HG02642 (cell line): Measurements from ENCODE around the gene LBHD2.
A peak's percentile ranks its signal among the peaks of the same experiment; 100 is the strongest.
"Not testable (repeated sequence)": the region's sequence is repeated elsewhere in the genome, so short reads cannot be mapped to it uniquely, and the experiment has no call there.

Experiments
- ATAC-seq: cut with Tn5 transposase; IDR thresholded peaks from one replicate; pipeline ENCODE4 v1.9.1; 2021; ENCODE audit warnings: mild to moderate bottlenecking; ENCODE audit not compliant: unreplicated experiment, poor library complexity

Gene LBHD2

DNA sequence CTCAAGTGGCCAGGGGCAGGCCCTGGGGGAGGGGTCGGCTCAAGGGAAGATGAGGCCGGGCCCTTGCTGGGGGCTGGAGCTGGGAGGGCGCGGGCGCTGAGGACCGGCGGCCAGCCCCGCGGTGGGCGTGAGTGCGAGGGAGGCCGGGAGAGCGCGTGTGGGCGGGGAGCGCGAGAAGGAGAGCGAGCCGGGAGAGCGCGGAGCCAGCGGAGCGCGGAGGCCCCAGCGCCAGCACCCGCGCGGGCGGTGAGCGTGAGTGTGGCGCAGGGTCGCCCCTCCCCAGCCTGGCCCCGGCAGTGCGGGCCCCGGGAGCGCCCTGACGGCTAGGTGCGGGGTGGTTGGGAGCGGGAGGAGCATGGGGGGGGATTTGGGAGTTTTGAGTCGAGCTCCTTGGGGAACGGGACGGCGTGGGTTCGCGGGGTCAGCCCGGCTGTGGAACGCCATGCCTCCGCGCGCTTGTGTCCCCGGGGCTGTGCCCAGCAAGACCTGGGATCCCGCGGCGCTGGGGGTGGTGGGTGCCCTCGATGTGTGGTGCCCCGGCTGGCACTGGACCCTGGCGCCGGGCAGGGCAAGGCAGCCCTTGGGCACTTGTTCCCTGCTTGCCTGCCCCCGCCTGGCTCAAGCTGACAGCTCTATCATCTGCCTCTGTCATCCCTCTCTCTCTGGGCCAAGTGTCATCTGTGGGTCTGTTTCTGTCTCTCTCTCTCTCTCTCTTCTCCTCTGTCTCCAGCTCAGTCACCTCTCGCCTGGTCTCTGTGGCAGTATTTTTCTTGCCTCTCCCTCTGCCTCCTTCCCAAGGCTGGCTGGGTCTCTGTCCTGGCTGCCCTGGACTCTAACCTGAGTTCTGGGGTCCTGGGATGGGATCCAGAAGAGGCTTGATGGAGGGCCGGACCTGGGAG lies at the start of gene LBHD2:
Gene LBHD2, plus strand, starts transcription at position 190 of the 899 bp plus-strand sequence. CDS start 1,803 bp downstream, outside the sequence.
- ATAC-seq, result no peak

DNA sequence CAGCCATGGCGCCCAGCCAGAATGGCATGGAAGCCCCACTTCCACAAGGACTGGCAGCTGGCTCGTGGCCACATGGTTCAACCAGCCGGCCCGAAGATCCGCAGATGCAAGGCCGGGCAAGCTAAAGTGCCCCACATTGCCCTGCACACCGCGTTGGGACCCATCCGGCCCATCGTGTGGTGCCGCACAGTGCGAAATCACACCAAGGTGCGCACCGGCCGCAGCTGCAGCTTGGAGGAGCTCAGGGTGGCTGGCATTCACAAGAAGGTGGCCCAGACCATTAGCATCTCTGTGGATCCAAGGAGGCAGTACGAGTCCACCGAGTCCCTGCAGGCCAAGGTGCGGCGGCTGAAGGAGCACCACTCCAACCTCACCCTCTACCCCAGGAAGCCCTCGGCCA lies 42.5 kb upstream of the LBHD2 start:
- no peak for ATAC-seq

DNA sequence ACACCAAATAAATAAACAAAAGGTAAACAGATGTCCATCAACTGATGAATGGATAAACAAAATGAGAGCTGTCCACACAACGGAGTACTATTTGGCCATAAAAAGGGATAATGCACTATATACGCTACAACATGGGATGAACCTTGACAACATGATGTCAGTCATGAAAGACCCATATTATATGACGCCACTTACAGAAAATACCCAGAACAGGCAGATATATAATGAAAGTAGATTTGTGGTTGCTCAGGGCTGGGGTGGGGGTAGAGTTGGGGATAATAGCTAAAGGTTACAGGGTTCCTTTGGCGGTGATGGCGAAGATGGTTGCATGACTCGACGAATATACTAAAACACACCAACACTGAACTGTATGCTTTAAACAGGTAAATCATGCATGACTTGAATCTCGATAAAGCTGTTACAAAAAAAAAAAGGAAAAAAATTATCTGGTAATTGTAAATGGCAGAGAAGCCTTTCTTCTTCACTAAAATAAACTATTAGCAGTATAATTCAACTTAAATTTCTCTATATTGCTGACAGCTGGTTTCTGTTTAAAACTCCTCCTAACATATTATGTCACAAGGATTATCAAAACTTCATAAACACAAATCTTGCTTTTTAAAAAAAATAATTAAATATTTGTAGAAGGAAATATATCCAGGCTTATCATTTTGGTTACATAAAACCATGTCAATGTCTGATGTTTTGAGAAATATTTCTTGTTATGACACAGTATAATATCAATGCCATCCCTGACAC lies 40.6 kb upstream of the LBHD2 start:
- ATAC-seq, result no peak

DNA sequence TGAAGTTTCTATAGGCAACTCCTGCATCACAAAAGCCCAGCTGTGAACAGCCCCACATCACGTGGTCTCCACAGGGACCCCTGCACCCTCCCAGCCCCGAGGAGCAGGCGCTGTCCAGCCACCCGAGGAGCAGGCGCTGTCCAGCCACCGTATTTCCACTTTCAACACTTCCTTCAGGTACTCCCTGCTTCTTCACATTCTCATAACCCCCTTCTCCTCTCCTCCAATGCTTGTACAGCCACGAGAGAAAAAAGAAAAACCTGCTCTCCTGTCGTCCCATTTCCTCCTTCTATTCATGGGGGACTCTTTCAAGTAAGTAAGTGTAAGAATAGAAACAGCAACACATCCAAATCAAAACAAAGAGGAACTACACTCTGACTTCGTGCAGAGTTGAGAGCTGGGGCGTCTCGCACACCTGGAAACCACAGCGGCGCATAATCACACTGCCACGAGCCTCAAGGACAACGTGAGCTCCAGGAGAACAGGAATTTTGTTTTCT lies 38.6 kb upstream of the LBHD2 start:
- no peak for ATAC-seq

DNA sequence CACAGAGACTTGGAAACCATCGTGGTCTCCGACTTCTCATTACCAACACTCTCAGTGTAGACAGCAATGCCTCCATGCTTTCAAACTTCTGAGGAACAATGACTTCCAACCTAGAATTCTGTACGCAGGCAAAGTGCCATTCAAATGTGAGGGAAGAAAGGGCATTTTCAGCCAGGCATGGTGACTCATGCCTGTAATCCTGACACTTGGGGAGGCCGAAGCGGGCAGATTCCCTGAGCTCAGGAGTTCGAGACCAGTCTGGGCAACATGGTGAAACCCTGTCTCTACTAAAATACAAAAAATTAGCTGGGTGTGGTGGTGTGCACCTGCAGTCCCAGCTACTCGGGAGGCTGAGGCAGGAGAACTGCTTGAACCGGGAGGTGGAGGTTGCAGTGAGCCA lies 36.6 kb upstream of the LBHD2 start:
- not testable (repeated sequence) for ATAC-seq

DNA sequence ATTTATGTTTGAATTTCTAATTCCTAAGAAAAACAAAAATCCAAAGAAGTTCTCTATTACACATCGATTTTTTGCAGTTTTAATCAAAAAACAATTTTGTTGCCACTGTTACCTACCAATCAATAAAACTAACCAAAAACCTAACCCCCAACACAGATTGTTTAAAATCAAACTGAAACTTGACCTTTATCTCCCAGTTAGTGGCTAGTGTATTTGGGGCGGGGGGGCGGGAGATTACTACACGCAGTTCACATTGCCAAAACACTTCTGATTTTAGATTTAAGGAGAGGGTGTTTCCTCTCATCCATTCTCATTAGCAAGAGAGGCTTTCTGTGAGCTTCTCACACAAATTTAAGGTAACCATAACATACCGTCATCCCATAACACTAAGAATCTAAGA lies 33.1 kb upstream of the LBHD2 start:
- no peak for ATAC-seq

DNA sequence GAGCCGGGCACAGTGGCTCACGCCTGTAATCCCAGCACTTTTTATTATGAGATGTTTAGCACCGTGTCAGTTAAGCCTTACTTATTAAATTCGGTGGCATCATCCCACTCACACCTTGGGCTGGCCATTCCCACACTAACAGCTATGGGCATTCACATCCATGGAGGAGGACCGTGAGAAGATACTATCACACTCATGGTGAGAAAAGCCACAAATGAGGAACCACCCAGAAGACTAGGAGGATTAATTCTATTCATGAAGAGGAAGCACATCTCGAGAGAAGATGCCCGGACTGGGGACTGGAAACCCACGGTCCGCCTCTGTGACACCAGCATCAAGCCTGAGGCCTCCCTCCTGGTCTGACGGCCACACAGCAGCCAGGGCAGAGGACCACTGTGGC lies 31.6 kb upstream of the LBHD2 start:
- no peak for ATAC-seq

DNA sequence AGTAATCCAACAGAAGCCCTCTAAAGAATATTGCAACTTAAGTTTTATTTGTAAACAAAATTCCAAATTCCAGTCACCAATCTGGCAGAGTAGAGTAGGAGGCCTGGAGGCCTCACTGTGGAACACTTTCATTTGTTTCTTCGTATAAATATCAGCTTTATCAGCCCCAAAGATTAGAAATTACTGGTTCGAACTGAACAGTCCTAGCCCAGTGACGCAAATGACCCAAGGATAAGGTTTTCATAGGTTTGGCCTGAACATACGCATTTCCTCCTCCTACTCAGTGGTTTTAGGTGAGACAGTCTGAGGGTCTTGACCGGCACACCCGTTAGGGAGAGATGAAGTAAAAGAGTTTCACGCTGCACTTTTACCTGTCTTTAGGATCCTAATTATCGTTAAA lies 28.3 kb upstream of the LBHD2 start:
- ATAC-seq, result no peak

DNA sequence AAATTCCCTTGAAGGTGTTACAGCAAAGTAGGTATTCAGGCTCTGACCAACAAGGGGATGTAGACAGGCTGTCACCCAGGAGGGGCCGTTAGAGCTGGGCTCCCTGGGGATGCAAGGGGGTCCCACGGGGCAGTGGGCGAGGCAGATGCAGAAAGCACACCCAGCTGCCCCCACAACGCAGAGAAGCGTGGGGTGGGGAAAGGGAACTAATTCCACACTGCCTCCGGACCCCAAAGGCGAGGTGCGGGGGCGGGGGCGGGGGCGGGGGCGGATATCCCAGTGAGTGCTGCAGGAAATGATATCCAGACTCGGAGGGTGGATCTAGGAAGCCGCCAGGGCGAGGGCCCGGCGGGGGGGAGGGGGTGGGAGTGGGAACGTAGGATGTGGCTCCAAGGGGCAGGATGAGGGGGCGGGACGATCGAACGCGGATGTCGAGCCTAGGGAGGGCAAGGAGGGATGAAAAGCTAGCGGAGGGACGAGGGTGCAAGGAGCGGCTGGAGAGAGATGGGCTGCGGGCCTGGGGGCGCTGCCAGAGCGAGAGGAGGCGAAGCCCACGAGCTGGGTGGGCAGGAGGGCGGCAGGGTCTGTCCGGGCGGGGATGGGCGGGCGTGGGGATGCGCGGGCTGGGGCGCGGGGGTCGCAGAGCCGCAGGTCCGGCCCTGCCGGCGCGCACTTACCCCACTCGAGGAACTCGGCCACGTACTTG lies 27.5 kb upstream of the LBHD2 start:
- ATAC-seq, result no peak

DNA sequence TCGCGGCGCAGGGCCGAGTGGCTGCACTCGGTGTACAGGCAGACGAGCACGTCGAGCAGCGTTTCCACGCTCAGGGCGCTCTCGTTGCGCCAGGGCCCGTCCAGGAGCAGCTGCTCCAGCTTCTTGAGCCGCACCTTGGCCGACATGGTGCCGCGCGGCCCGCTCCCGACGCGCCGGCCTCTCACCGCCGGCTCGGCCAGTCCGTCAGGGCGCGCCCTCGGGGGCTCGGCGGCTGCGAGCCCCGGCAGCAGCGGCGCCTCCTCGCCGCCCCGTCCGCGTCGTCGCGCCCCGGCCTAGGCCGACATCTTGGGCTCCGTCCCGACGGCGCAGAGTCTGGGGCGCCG lies 27.0 kb upstream of the LBHD2 start:
- no peak for ATAC-seq

DNA sequence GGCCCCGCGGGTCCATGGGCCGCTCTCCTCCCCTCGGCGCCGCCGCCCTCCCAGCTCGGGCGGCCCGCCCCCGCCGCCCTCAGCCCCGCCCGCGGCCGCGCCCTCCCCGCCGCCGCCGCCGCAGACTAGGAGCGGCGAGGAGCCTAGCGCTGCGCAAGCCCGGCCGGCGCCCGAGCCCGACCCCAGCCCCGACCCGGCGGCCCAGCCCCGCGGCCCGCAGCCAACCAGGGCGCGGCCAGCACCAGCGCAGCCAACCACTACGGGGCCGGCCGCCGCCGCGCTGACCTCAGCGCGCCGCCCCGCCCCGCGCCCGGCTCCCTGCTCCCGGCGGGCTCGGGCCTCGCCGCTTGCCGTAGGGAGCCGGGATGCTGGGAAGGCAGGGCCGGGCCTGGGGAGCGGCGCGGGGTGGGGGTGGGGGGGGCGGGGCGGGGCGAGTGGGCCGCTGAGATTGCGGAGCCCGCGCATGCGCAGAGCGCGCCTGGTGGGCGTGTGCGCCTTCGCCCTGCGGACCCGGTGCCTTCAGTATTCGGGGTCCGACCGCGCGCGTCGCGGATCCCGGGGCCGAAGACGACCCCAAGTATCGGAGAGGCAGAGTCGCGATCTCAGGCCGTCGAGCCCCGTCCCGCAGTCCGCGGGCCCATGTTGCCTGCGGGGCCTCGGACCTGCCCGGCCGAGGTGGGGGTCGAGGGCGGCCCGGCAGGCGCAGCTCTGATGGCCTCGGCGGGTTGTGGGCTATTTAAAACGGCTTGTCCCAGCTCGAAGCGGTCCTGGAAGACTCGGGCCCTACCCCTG lies 26.4 kb upstream of the LBHD2 start, which contains the start of gene CDC42BPB:
Gene CDC42BPB, minus strand, starts transcription at position 178 of the 792 bp plus-strand sequence. CDS start 376 bp downstream, outside the sequence.
- ATAC-seq, result peak; percentile 80

DNA sequence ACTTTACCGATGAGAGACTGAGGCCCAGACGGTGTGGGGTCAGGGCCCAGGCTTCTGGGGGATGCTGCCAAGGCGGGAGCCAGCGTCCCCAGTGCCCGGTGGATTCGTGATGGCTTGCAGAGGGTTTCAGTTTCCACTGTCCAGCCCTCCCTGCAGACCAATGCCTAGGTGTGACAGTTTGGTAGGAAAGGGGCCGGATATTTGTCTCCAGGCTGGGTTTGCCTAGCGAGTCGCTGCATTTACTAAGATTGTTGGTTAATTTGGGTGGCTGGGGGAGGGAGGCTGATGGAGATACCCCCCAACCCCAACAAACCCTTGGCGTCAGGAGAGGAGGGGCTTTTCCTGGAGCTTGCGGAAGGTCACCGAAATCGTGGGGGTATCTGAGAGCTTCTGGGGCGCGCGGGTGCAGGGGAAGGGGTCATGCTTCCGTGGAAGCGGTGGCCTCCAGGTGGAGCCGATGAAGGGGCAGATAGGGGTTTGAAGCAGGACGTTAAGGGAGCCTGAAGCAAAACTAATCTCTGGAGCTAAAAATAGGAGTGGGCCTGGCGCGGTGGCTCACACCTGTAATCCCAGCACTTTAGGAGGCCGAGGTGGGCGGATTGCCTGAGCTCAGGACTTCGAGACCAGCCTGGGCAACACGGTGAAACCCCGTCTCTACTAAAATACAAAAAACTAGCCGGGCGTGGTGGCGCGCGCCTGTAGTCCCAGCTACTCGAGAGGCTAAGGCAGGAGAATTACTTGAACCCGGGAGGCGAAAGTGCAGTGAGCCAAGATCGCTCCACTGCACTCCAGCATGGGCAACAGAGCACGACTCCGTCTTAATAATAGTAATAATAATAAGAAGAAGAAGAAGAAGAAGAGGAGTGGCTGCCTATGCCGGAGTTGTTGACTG lies 25.6 kb upstream of the LBHD2 start:
- no peak for ATAC-seq

DNA sequence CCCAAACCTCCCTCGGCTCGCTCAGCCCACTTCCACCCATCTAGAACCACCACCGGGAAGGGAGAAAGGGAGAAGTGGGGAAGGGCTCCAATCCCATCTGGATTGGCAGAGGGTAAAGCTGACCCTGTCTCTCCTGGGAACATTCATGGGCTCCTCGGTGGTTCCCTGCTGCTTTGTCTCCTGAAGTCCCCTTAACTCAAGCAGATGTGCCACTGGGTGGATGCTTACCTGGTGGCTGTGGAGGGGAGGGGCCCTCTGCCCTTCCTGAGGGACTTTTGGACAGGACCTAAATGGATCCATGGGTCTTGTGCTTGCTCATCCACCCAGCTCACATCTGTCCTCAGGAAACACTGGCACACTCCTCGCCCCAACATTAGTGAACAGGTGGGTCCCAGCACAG lies 24.5 kb upstream of the LBHD2 start:
- ATAC-seq, result no peak

DNA sequence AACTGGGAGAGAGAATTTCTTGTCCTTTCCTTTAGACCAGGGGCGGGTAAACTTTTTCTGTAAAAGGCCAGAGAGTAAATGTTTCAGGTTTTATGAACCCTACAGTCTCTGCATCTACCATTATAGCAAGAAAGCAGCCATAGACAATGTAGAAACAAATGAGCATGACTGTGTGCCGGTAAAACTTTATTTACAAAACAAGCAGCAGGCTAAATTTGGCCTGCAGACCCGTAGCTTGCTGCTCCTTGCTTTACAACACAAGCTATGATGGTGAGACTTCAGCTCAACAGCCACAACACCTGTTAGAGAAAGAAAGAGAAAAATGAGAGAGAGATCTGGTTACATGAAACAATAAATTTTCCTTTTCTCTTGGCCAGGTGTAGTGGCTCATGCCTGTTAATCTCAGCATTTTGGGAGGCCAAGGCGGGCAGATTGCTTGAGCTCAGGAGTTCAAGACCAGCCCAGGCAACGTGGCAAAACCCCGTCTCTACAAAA lies 22.5 kb upstream of the LBHD2 start:
- no peak for ATAC-seq

DNA sequence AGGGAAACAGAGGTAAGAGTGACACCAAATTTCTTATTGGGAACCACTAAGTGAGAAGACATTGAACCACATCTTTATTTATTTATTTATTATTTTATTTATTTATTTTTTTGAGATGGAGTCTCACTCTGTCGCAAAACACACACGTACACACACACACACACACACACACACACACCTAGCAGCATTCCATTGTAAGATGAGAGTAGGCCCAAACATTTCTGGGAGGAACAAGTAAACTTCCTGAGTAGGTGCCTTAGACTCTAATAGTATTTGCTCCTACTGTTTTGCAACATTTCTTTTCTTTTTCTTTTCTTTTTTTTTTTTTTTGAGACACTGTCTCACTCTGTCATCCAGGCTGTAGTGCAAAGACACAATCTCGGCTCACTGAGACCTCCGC lies 19.6 kb upstream of the LBHD2 start:
- no peak for ATAC-seq

DNA sequence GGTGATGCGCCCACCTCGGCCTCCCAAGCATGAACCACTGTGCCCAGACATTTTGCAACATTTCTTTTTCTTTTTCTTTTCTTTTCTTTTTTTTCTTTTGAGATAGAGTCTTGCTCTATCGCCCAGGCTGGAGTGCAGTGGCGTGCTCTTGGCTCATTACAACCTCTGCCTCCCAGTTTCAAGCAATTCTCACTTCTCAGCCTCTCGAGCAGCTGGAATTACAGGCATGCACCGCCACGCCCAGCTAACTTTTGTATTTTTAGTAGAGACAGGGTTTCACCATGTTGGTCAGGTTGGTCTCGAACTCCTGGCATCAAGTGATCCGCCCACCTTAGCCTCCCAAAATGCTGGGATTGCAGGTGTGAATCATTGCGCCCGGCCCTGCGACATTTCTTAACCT lies 19.0 kb upstream of the LBHD2 start:
- no peak for ATAC-seq

DNA sequence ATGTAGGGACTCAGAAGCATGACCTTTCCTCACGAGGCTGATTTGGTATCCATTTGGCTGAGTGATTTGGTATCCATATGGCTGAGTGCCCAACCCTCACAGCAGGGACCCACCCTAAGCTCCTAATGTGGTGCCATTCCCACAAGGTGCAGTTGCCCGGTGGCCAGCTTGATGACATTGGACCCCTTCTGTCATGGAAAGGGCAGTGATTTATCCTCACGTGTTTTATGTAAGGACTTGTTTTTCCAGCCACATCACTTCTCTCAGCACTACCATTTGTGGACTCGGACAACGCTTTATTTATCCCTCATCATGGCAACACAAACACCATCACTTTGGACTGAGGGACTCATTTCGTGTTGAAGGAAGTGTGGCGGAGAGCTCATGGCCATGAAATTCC lies 18.1 kb upstream of the LBHD2 start:
- ATAC-seq, result no peak

DNA sequence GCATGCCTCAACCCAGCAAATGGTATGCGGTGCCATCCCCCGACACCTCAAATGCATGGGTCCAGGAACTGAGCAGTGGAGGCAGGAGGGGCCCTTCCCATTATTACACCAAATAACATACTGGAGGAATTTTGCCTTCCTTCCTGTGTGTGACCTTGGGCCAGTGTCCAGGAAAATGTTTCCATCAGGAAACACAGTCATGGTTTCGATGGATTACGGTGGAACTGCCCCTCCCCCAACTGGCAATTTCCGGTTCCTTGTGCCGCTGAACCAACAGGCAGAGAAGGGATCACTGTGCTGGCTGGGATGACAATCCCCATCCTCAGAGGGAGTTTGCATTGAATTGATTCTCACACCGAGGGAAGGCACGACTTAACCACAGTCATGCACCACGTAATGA lies 17.6 kb upstream of the LBHD2 start:
- no peak for ATAC-seq
